GM23338 (cell line): ENCODE results near the gene PDZD11. TPM values are rescaled to one million over a fixed set of nuclear protein-coding genes. Genes with fewer than 3 reads are reported as not detected.

Source experiments
- ATAC-seq: fragments of 200-7000 bp; cut with Tn5 transposase; 3 replicates; pipeline ENCODE4 v1.9.1; 2020
- DNase-seq: peaks from one replicate; pipeline ENCODE4 v3.0.0-alpha.2; 2015; ENCODE audit warnings: low spot score
- H2AFZ ChIP-seq: fragments of 200-600 bp; sonication (generic); 2 replicates; pipeline ENCODE4 v1.8.0; 2016; ENCODE audit warnings: antibody characterized with exemption, mild to moderate bottlenecking, moderate library complexity
- H3F3A ChIP-seq: fragments of 200-600 bp; sonication (generic); replicated peaks from 2 replicates; pipeline ENCODE4 v1.8.0; 2017; ENCODE audit warnings: antibody characterized with exemption, mixed run types, low read depth
- H3K27ac ChIP-seq: fragments of 200-600 bp; sonication (generic); 2 replicates; pipeline ENCODE4 v1.6.1; 2016; ENCODE audit warnings: low read depth
- H3K27me3 ChIP-seq: fragments of 200-600 bp; sonication (generic); 2 replicates; pipeline ENCODE4 v1.8.0; 2016; ENCODE audit warnings: mild to moderate bottlenecking, mixed run types, moderate library complexity; ENCODE audit not compliant: insufficient read depth
- H3K36me3 ChIP-seq: fragments of 200-600 bp; sonication (generic); 2 replicates; pipeline ENCODE4 v1.8.0; 2016; ENCODE audit warnings: mild to moderate bottlenecking; ENCODE audit not compliant: insufficient read depth
- H3K4me1 ChIP-seq: fragments of 200-600 bp; sonication (generic); 2 replicates; pipeline ENCODE4 v1.8.0; 2016; ENCODE audit warnings: mild to moderate bottlenecking, moderate library complexity; ENCODE audit not compliant: insufficient read depth
- H3K4me2 ChIP-seq: fragments of 200-600 bp; sonication (generic); 2 replicates; pipeline ENCODE4 v1.7.1; 2017; ENCODE audit warnings: mixed run types
- H3K4me3 ChIP-seq: fragments of 200-600 bp; sonication (generic); 2 replicates; pipeline ENCODE4 v1.6.1; 2016; ENCODE audit warnings: mixed run types
- H3K79me2 ChIP-seq: fragments of 200-600 bp; sonication (generic); replicated peaks from 2 replicates; pipeline ENCODE4 v1.8.0; 2017; ENCODE audit warnings: mild to moderate bottlenecking; ENCODE audit not compliant: insufficient read depth
- H3K9me2 ChIP-seq: fragments of 200-600 bp; sonication (generic); 2 replicates; pipeline ENCODE4 v1.8.0; 2017; ENCODE audit not compliant: insufficient read depth
- H4K20me1 ChIP-seq: fragments of 200-600 bp; sonication (generic); replicated peaks from 2 replicates; pipeline ENCODE4 v1.8.0; 2017; ENCODE audit warnings: mild to moderate bottlenecking; ENCODE audit not compliant: insufficient read depth
- H3K27ac Mint-ChIP-seq: 2 replicates; pipeline ENCODE4 v1.8.0; 2020; ENCODE audit warnings: inconsistent platforms, mild to moderate bottlenecking, moderate library complexity, mixed read lengths
- H3K27me3 Mint-ChIP-seq: 3 replicates; pipeline ENCODE4 v1.8.0; 2022; ENCODE audit warnings: low read depth, mild to moderate bottlenecking, moderate library complexity, mixed read lengths, inconsistent platforms; ENCODE audit not compliant: insufficient read depth, poor library complexity
- H3K36me3 Mint-ChIP-seq: 3 replicates; pipeline ENCODE4 v1.8.0; 2021; ENCODE audit warnings: low read depth, mild to moderate bottlenecking, inconsistent platforms, moderate library complexity, mixed read lengths
- H3K4me1 Mint-ChIP-seq: 3 replicates; pipeline ENCODE4 v1.8.0; 2020; ENCODE audit warnings: mild to moderate bottlenecking, inconsistent platforms, mixed read lengths
- H3K4me3 Mint-ChIP-seq: 3 replicates; pipeline ENCODE4 v1.8.0; 2021; ENCODE audit warnings: moderate library complexity, mild to moderate bottlenecking, inconsistent platforms, mixed read lengths
- H3K9me3 Mint-ChIP-seq: 3 replicates; pipeline ENCODE4 v1.8.0; 2020; ENCODE audit warnings: moderate library complexity, mild to moderate bottlenecking, inconsistent platforms, mixed read lengths
- CREB1 ChIP-seq: fragments of 250-450 bp; sonication (Bioruptor Pico); IDR thresholded peaks from 2 replicates; pipeline ENCODE4 v1.5.0; 2020; ENCODE audit warnings: low read depth, mild to moderate bottlenecking, moderate library complexity
- CTCF ChIP-seq, 2 experiments: fragments of 200-600 bp in 1 of 2; sonication (generic) in 1 of 2; conservative IDR thresholded peaks; 2 replicates each; pipeline versions ENCODE4 v1.5.1 to v1.6.1; 2016 to 2017; ENCODE audit warnings: antibody characterized with exemption in 2 of 2, low read depth in 2 of 2, mild to moderate bottlenecking in 2 of 2, moderate library complexity in 1 of 2
- ETS1 ChIP-seq: IDR thresholded peaks from 2 replicates; pipeline ENCODE4 v1.6.1; 2016; ENCODE audit warnings: antibody characterized with exemption
- EZH2 ChIP-seq: fragments of 200-600 bp; sonication (generic); IDR thresholded peaks from one replicate; pipeline ENCODE4 v1.8.0; 2017; ENCODE audit warnings: antibody characterized with exemption, mild to moderate bottlenecking, low read depth; ENCODE audit not compliant: unreplicated experiment
- EZH2phosphoT487 ChIP-seq: fragments of 200-600 bp; sonication (generic); IDR thresholded peaks from one replicate; pipeline ENCODE4 v1.8.1; 2018; ENCODE audit warnings: antibody characterized with exemption; ENCODE audit not compliant: unreplicated experiment
- JUNB ChIP-seq: IDR thresholded peaks from one replicate; pipeline ENCODE4 v1.6.1; 2016; ENCODE audit warnings: antibody characterized with exemption; ENCODE audit not compliant: unreplicated experiment
- NANOG ChIP-seq: IDR thresholded peaks from 2 replicates; pipeline ENCODE4 v1.6.1; 2016; ENCODE audit warnings: antibody characterized with exemption, borderline replicate concordance
- POLR2AphosphoS5 ChIP-seq: IDR thresholded peaks from 2 replicates; pipeline ENCODE4 v1.6.1; 2016; ENCODE audit warnings: antibody characterized with exemption, low read depth
- REST ChIP-seq: IDR thresholded peaks from one replicate; pipeline ENCODE4 v1.6.1; 2018; ENCODE audit warnings: antibody characterized with exemption; ENCODE audit not compliant: unreplicated experiment
- STAT1 ChIP-seq: IDR thresholded peaks from one replicate; pipeline ENCODE4 v1.6.1; 2016; ENCODE audit warnings: antibody characterized with exemption; ENCODE audit not compliant: unreplicated experiment
- ZNF114 ChIP-seq: fragments of 250-450 bp; sonication (Bioruptor Pico); IDR thresholded peaks from 2 replicates; pipeline ENCODE4 v1.5.0; 2020; ENCODE audit warnings: mild to moderate bottlenecking, moderate library complexity
- ZNF462 ChIP-seq: fragments of 250-450 bp; sonication (Bioruptor Pico); IDR thresholded peaks from 2 replicates; pipeline ENCODE4 v1.5.0; 2020; ENCODE audit warnings: mild to moderate bottlenecking, moderate library complexity
- long read RNA-seq: library from polyadenylated mRNA; unstranded; transcript quantifications from one replicate; pipeline ENCODE4 v2.0.0, GENCODE V29; 2020; ENCODE audit not compliant: unreplicated experiment
- polyA plus RNA-seq: library from polyadenylated mRNA; unstranded; fragments of >200 nt; fragmentation: Nextera tagmentation; extraction: Ambion mirVana; gene quantifications from 2 replicates; pipeline ENCODE4 v1.2.1, GENCODE V29; 2016
- total RNA-seq: library from RNA; depleted of rRNA; stranded (reverse); fragments of >200 nt; shearing (Covaris generic); gene quantifications from 2 replicates; pipeline ENCODE4 v1.2.3, GENCODE V29; 2014; rRNA removed

The PDZD11 gene
- total RNA-seq (30.2 and 33.5 TPM in 2 replicates), polyA plus RNA-seq (67.6 and 68.9 TPM in 2 replicates)
- long read RNA-seq, transcript PDZD11-201 (7 exons, 1,043 nt) = major isoform, 15 of 22 reads
- long read RNA-seq, partial matches to known transcripts = 1 of 22 reads
- long read RNA-seq, other reads (novel, unspliced or antisense) = 5 of 22 reads

- peak within 1 kb of the TSS; percentile 96 for H3K27ac Mint-ChIP-seq
- H3K4me3 ChIP-seq = peak within 1 kb of the TSS; percentile 73
- H3K36me3 Mint-ChIP-seq = peaks cover 11% of the 10 kb centered on the region; the same call in 2 of the 3 replicates
- no peaks in the 10 kb centered on the region; the same call in 2 of the 3 replicates for H3K9me3 Mint-ChIP-seq
- no peaks in the 10 kb centered on the region for H3F3A ChIP-seq
- H3K79me2 ChIP-seq = peaks cover 23% of the 10 kb centered on the region
- peaks cover 5% of the 10 kb centered on the region; the same call in 2 of the 3 replicates for H3K4me1 Mint-ChIP-seq
- peak within 1 kb of the TSS; percentile 80; the same call in 1 of the 2 replicates for H2AFZ ChIP-seq
- H3K9me2 ChIP-seq = no peaks in the 10 kb centered on the region
- peak within 1 kb of the TSS; percentile 96 for H3K4me3 Mint-ChIP-seq
- peak within 1 kb of the TSS; percentile 84 for H3K4me2 ChIP-seq
- DNase-seq (peak; percentile 78), ATAC-seq (peak; percentile 99)
- peak within 1 kb of the TSS; percentile 84 for H3K27ac ChIP-seq
- no peaks in the 10 kb centered on the region for H4K20me1 ChIP-seq
- H3K4me1 ChIP-seq = peaks cover 9% of the 10 kb centered on the region
- H3K27me3 ChIP-seq = no peaks in the 10 kb centered on the region
- no peaks in the 10 kb centered on the region for H3K27me3 Mint-ChIP-seq
- H3K36me3 ChIP-seq = peaks cover 5% of the 10 kb centered on the region; the same call in 1 of the 2 replicates
- no peak for TF ChIP-seq JUNB
- no peak for TF ChIP-seq EZH2phosphoT487
- no peak for TF ChIP-seq ZNF462
- TF ChIP-seq ZNF114 (CRISPR knock-in tag) = no peak
- peak; percentile 55 for TF ChIP-seq ETS1
- TF ChIP-seq CTCF (conservative IDR thresholded peaks at IDR 0.05; ENCODE audit: low read depth in 2 of 2) = no peak
- TF ChIP-seq STAT1 = no peak
- TF ChIP-seq REST = no peak
- no peak for TF ChIP-seq NANOG
- peak; percentile 69 for TF ChIP-seq POLR2AphosphoS5
- no peak for TF ChIP-seq EZH2
- TF ChIP-seq CREB1 (CRISPR knock-in tag) = no peak
These were observed at the start of gene PDZD11, which contains the start of gene KIF4A for GRCh38 chrX:70289793-70290770. Gene PDZD11, minus strand, starts transcription at chrX:70289927. Its CDS starts 586 bp downstream, at chrX:70289341. Gene KIF4A, plus strand, starts transcription at chrX:70290104. Its CDS starts 355 bp downstream, at chrX:70290459.
